ENCODE data around the gene GALNT9. TPM values are rescaled to one million over a fixed set of nuclear protein-coding genes. Genes with fewer than 3 reads are reported as not detected.

Gene GALNT9
- total RNA-seq, 1 experiment from 2014 or later, result 0.36 TPM

DNA sequence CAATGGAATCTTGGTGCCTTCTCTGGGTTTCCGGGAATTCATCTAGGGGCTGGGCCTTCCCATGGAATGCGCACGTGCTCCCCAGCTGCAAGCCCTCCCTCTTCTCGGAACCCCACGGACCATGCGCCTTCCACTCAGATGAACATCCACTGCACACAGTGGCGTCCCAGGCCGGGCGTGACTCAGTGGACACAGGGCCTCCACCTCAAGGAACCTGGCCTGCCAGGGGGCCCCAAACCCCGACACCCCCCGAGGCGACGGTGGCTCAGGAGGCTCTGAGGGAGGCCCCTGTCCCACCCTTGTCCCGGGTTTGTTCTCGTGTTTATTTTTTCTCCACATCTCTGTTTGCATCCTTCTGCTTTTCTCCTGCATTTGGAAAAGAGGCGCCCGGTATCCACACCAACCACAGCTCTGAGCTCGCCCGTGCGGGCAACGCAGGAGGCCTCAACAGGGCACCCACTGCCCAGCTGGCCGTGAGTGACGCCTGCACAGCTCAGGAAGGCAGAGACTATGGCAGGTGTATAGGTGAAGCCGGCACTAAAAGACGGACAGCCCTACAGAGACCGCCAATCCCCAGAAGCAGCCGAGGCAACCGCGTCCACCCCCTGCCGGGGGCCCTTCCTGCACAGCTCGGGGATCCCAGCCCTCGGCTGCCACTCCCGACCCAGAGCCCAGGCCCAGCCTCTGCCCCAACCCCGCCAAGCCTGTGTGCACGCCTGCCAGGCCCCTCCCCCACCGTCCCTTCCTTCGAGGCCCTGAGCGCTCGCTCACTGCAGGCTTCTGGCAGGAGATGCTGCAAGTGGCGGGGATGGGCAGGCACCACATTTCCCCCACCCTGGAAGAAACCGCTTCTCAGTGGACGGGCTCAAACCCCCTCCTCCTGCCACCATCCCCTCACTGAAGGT, 23.8 kb upstream of the GALNT9 start:
- H3K4me1 ChIP-seq, result no peaks in the 10 kb centered on the region
- DNase-seq, result no peak
- H3K36me3 ChIP-seq, result no peaks in the 10 kb centered on the region
- no peaks in the 10 kb centered on the region for H3K27me3 ChIP-seq
- H3K27ac ChIP-seq, result no peak overlapping the region
- no peak overlapping the region for H3K4me3 ChIP-seq
- H3K9me3 ChIP-seq (replicated peaks), result no peaks in the 10 kb centered on the region

DNA sequence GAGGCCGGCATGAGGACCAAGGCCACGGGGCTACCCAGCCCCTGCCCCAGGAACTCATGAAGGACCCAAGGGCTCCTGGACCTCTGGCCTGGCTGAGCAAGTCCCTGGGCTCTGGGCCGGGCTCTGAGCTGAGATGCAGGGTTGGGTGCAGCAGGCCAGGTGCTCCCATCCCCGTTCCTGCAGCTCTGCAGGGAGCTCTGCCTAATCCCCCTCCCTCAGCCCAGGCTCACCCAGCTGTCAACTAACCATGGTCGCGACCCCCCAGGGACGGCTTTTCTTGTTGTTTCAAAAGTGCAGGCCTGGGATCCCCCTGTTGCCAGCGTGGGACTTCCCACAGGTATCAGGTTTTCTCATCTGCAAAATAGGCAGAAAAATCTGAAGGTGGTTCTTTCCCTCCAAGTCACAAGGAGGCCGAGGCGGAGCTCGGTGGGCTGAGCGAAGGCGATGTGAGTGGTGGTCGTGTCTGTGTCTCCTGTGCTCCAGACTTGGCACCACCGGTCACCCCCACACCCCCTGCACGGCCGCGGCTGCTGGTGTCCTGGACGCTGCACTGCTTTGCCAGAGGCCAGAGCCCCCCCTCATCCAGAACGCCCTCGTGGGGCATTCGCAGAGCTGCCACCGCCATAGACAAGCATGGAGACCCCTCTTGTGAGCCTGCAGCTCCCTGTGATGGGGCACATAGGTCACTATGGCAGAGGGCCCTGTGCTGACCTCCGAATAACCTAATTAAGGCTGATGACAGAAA, 22.5 kb upstream of the GALNT9 start:
- DNase-seq, result no peak
- H3K9me3 ChIP-seq (replicated peaks), result no peaks in the 10 kb centered on the region
- H3K27me3 ChIP-seq, result no peaks in the 10 kb centered on the region

DNA sequence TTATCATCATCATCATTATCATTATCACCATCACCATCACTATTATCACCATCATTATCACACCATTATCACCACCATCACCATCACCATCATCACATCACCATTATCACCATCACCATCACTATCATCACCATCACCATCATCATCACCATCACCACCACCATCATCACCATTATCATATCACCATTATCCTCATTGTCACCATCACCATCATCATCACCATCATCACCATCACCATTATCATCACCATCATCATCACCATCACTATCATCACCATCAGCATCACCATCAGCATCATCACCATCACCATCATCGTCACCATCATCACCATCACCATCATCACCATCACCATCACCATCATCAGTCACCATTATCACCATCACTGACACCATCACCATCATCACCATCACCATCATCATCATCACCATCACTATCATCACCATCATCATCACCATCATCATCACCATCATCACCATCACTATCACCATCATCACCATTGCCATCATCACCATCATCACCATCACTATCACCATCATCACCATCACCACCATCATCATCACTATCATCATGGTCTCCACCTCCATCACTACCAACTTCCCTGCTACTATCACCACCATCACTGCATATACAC, 20.2 kb upstream of the GALNT9 start:
- H3K4me1 ChIP-seq, result no peaks in the 10 kb centered on the region
- H3K27me3 ChIP-seq, result no peaks in the 10 kb centered on the region
- H3K9me3 ChIP-seq (replicated peaks), result no peaks in the 10 kb centered on the region
- no peak overlapping the region for H3K27ac ChIP-seq
- H3K4me3 ChIP-seq, result no peak overlapping the region
- H3K36me3 ChIP-seq, result no peaks in the 10 kb centered on the region
- DNase-seq, result no peak

More for the DNA sequence above, 22.5 kb upstream of the GALNT9 start:
- H3K4me1 ChIP-seq, result no peaks in the 10 kb centered on the region
- no peaks in the 10 kb centered on the region for H3K36me3 ChIP-seq
- H3K4me3 ChIP-seq, result no peak overlapping the region
- H3K27ac ChIP-seq, result no peak overlapping the region

DNA sequence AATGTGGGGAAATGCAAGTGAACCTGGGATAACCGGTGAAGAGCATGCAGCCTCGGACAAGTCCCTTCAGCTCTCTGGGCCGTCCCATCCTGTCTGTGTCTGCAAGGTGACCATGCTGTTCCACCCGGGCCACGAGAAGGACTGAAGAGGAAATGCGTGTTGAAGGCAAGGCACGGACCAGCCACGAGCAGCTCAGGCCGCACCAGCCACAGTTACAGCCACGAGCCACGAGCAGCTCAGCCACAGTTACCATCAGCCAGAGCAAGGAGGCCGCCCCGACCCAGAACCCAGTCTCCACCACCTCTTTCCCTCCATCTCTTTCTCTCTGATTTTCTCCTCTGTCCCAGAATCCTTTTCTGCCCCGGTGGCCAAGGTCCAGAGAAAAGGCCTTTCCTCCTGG, 18.8 kb upstream of the GALNT9 start:
- Histone ChIP-seq H3K27ac (no peak overlapping the region), H3K4me3 (no peak overlapping the region), H3K27me3 (no peaks in the 10 kb centered on the region), H3K9me3 (replicated peaks) (no peaks in the 10 kb centered on the region), H3K4me1 (no peaks in the 10 kb centered on the region), H3K36me3 (no peaks in the 10 kb centered on the region)
- DNase-seq, result no peak

DNA sequence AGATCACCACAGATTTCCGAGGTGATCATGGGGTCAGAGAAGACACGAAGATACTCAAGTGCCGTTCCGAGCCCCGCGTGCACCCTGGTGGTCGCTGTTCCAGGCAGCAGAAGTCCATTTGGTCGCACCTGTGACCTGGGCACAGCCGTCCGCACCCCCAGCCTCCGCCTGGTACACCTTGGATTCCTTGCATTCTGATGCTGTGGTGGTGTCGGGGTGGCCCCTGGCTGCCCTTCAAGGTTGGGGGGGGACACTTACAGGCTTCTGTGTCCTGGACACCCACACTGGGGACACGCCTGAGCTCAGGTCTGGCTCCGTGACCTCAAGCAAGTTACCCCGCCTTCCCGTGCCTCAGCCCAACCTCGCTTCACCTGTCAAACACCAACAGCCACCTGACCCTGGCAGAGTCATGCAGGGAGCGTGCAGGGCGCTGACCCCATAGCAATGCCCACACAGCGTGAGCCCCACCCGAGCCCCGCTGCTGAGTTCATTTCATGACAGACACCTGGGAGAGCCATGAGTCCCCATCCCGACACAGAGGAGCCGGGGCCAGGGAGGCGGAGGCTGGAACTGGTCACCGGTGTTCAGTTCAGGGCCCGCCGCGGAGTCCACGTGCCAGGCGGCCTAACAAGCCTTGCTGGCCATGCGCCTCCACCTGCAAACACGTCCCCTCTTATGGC, 17.9 kb upstream of the GALNT9 start:
- DNase-seq, result no peak
- Histone ChIP-seq H3K27me3 (no peaks in the 10 kb centered on the region), H3K4me1 (no peaks in the 10 kb centered on the region), H3K9me3 (replicated peaks) (peaks cover 2% of the 10 kb centered on the region; the same call in 1 of the 2 replicates), H3K4me3 (no peak overlapping the region), H3K27ac (no peak overlapping the region), H3K36me3 (no peaks in the 10 kb centered on the region)

DNA sequence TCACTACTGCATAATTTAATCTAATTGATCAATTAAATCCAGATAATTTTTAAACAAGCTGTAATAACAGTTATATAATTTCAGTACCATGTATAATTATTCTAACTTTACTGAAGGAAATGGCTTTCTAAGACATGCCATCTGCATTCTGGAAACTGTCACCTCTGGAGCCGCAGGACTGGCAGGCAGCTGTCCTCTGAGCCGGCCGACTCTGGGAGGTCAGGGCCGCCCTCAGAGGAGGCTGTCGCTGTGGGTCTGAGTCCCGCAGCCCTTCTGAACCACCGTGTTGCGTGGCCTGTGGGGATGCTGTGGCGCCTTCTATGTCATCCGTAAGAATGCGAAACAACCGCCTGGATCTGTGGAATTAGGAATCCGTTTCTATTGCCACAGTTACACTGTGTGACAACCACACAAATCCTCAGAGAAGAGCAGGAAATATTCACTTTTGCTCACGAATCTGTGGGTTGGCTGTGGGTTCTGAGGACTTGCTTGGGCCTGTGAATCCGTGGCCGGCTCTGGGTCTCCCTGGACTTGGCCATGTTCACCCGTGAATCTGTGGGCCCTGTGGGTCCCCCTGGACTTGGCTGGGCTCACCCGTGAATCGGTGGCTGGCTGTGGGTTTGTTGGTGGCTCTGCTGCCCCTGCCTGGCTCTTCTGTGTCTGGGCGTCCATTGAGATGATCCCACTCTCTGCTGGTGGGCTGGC, 17.2 kb upstream of the GALNT9 start:
- Histone ChIP-seq H3K4me1 (no peaks in the 10 kb centered on the region), H3K36me3 (no peaks in the 10 kb centered on the region), H3K27ac (no peak overlapping the region), H3K9me3 (replicated peaks) (peaks cover 2% of the 10 kb centered on the region; the same call in 1 of the 2 replicates), H3K4me3 (no peak overlapping the region), H3K27me3 (no peaks in the 10 kb centered on the region)
- DNase-seq, result no peak

DNA sequence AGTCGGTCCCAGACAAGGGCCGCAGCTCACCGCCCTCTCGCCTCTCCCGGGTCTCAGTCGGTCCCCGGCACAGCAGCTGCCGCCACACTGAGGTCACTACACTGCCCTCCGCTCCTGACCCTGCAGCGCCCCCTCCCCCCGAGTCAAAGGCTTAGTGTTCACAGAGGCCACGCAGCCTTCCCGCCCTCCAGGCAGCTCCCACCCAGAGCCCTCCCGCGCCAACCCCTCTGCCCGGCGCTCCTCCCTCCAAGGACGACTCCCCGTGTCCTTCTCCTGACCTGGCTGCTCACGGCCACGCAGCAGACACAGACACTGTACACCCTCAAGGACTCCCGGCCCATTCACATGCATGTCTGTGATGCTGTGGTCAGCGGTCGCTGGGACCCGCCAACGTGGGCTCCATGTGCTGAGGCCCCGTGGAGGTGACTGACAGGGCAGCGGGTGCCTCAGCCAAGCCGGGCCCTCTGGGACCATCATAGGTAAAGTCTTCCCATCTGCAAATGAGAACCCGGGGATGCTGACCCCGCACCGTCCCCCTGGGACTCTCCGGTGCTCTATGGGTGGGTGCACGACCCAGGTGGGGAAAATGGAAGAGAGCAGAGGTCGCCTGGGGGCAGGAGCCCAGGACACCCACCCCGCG, 16.3 kb upstream of the GALNT9 start:
- no peaks in the 10 kb centered on the region for H3K36me3 ChIP-seq
- H3K9me3 ChIP-seq (replicated peaks), result peaks cover 2% of the 10 kb centered on the region; the same call in 1 of the 2 replicates
- no peak overlapping the region for H3K27ac ChIP-seq
- no peak overlapping the region for H3K4me3 ChIP-seq
- H3K27me3 ChIP-seq, result no peaks in the 10 kb centered on the region
- DNase-seq, result no peak
- H3K4me1 ChIP-seq, result no peaks in the 10 kb centered on the region

DNA sequence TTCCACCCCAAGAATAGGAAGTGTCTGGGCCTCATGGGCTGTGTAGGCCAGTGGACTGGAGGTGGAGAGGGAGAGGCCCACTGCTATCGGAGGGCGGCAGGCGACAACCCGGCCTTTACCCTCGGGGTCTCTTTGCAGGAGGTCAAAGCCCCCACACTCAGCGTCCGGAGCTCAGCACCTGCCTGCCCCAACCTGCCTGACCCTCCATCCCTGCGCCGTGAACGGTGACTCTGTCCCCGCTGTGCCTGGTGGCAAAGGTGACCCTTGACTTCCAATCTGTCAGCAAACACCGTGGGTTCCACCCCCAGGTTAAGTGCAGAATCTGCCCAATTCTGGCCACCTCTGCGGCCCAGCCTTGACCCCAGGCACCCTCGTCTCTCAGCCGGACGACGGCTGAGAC, 15.7 kb upstream of the GALNT9 start:
- H3K4me3 ChIP-seq, result no peak overlapping the region
- H3K27me3 ChIP-seq, result no peaks in the 10 kb centered on the region

DNA sequence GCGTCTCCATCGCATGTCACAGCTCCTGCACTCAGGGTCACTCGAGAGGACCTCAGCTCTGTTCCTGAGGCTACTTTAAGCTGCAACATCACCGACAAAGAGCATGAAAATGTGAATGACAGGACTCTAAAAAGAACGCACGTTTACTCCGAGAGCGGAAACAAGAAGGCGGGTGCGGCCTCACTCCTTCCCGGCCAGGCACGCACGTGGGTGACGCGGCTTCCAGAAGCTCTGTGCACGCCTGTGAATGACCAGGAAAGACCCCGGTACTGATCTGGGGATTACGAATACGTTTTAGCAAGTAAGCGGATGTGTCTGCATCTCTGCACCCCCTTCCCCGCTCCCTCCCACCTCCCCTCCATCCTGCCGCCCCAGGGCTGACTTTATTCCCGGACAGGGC, 15.2 kb upstream of the GALNT9 start:
- Histone ChIP-seq H3K9me3 (replicated peaks) (peaks cover 2% of the 10 kb centered on the region; the same call in 1 of the 2 replicates), H3K4me3 (no peak overlapping the region), H3K27ac (no peak overlapping the region), H3K4me1 (no peaks in the 10 kb centered on the region), H3K27me3 (no peaks in the 10 kb centered on the region), H3K36me3 (no peaks in the 10 kb centered on the region)
- DNase-seq, result no peak

More for the DNA sequence above, 15.7 kb upstream of the GALNT9 start:
- Histone ChIP-seq H3K4me1 (no peaks in the 10 kb centered on the region), H3K9me3 (replicated peaks) (peaks cover 2% of the 10 kb centered on the region; the same call in 1 of the 2 replicates), H3K36me3 (no peaks in the 10 kb centered on the region), H3K27ac (no peak overlapping the region)
- DNase-seq, result no peak

DNA sequence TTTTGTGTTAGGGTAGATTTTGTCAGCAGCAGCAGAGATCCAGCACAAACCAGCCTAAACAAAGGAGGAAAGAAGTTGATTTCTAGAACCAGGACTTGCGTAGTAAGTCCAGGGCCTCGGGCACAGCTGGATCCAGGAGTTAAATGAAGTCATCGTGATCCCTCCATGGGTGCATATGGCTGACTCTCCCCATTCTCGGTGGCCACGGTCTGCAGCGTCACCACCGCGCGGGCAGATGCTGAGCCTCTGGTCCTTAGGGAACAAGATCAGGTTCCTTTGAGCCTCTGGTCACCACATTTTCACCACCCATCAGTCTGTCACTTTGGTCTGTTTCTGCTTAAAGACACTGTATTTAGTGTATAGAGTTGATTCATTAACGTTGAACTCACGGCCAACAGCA, 14.8 kb upstream of the GALNT9 start:
- Histone ChIP-seq H3K36me3 (no peaks in the 10 kb centered on the region), H3K9me3 (replicated peaks) (peaks cover 2% of the 10 kb centered on the region; the same call in 1 of the 2 replicates), H3K4me1 (no peaks in the 10 kb centered on the region), H3K27ac (no peak overlapping the region), H3K4me3 (no peak overlapping the region), H3K27me3 (no peaks in the 10 kb centered on the region)
- DNase-seq, result no peak

DNA sequence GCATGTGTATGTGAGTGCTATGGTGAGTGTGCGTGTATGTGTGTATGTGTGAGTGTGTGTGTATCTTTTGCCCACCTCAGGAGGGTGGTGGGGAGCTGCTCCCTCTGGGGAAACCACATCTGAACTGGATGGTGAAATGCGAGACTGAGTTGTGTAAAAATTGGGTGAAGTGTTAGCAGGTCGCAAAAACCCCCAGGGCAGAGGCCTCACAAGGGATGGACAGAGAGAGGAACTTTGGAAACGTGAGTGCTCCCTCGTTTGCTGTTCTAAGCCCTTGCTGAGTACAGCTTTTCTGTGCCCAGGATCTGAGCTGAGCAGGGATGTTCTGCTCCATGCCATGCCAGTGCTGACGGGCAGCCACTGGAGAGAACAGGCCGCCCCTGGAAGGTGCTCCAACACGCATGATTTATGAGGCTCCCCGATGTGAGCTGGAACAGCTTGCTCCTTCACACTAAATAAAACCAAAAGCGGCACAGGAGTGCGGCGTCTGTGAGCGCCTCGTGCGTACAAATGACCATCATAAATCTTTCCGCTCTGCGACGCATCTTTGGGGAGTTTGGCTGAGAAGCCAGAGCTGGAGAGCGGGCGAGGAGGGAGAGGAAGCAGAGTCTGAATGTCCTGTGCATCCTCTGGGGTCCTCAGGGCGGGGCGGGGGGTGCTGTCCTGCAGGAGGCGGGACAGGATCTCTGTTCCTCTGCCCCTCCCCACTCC, 14.1 kb upstream of the GALNT9 start:
- Histone ChIP-seq H3K27ac (no peak overlapping the region), H3K9me3 (replicated peaks) (peaks cover 2% of the 10 kb centered on the region; the same call in 1 of the 2 replicates), H3K4me1 (no peaks in the 10 kb centered on the region), H3K27me3 (no peaks in the 10 kb centered on the region), H3K4me3 (no peak overlapping the region), H3K36me3 (no peaks in the 10 kb centered on the region)
- no peak for DNase-seq

DNA sequence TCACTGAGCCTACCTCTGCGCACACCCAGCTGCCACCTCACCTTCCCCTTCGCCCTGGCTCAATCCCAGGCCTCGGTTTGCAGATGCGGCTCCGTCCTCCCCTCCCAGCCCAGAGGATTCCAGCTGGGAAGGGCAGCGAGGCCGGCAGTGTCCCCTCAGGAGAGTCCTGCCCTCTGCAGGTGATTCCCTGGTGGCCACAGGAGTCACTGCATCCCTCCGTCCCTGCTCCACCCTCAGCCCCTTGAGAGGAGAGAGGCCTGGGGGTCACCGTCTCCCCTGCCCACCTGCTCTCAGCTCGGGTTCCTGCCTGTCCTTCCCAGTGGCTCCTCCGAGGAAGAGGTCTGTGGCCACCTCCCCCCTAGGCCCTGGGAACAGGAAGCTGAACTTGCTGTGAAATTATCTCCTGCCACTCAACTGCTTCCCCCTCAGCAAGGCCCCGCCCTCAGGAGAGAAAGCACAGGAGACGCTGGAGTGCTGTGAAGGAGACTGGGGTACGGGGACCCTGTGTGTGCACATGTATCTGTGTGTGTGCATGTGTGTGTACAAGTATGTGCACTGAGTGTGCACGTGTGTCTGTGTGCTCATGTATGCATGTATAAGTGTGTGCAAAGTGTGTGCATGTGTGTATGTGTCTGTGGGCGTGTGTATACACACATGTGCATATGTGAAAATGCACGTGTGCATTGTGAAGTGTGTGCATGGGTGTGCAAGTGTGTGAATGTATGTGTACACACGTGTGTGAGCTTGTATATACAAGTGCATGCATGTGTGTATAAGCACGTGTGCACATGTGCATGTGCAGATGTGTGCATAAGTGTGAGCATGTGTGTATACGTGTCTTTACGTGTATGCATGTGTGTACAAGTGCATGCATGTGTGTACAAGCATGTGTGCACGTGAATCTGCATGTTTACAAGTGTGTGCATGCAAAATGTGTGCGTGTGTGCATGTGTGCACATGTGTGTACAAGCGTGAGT, 13.2 kb upstream of the GALNT9 start:
- H3K9me3 ChIP-seq (replicated peaks), result peaks cover 2% of the 10 kb centered on the region; the same call in 1 of the 2 replicates
- DNase-seq, result no peak
- no peak overlapping the region for H3K4me3 ChIP-seq
- no peaks in the 10 kb centered on the region for H3K4me1 ChIP-seq
- no peaks in the 10 kb centered on the region for H3K36me3 ChIP-seq
- H3K27ac ChIP-seq, result no peak overlapping the region
- no peaks in the 10 kb centered on the region for H3K27me3 ChIP-seq
